Measurements from ENCODE around the gene CISTR.
"Not testable (repeated sequence)": the region's sequence is repeated elsewhere in the genome, so short reads cannot be mapped to it uniquely, and the experiment has no call there.

CISTR gene

GRCh38 chr12:53766881-53767280 lies 15.1 kb upstream of the CISTR start:
- H3K36me3 ChIP-seq (ENCODE audit: insufficient read depth, low read length): peaks cover 3% of the 10 kb centered on the region; the same call in 1 of the 2 replicates
- H3K27me3 ChIP-seq (ENCODE audit: insufficient read depth, low read length): no peaks in the 10 kb centered on the region
- H3K79me2 ChIP-seq (ENCODE audit: insufficient read depth, low read length): no peaks in the 10 kb centered on the region
- H3K4me1 ChIP-seq (ENCODE audit: insufficient read depth, low read length, severe bottlenecking): no peaks in the 10 kb centered on the region
- H2AFZ ChIP-seq (ENCODE audit: low read length): no peak overlapping the region
- no peak overlapping the region for H3K4me3 ChIP-seq (ENCODE audit: low read depth, low read length, poor library complexity, severe bottlenecking)
- TF ChIP-seq CTCF (IDR thresholded peaks at IDR 0.05; ENCODE audit: low read length): no peak
- TF ChIP-seq EZH2 (IDR thresholded peaks at IDR 0.05; ENCODE audit: borderline replicate concordance, low read length): no peak
- no peak overlapping the region for H3K4me2 ChIP-seq (ENCODE audit: low read length)
- no peaks in the 10 kb centered on the region for H3K9me3 ChIP-seq (ENCODE audit: low read length)
- H3F3A ChIP-seq (ENCODE audit: insufficient read depth, low read length): no peaks in the 10 kb centered on the region
- H4K20me1 ChIP-seq (ENCODE audit: insufficient read depth, low read length): no peaks in the 10 kb centered on the region
- H3K9me2 ChIP-seq (ENCODE audit: low read depth, low read length): no peaks in the 10 kb centered on the region
- H3K27ac ChIP-seq (ENCODE audit: low read depth, low read length, poor library complexity, severe bottlenecking): no peak overlapping the region
- H3K9ac ChIP-seq (ENCODE audit: low read length): no peak overlapping the region

- Histone ChIP-seq H3K4me3 (ENCODE audit: low read depth, low read length, poor library complexity, severe bottlenecking) (no peak overlapping the region), H3K79me2 (ENCODE audit: insufficient read depth, low read length) (no peaks in the 10 kb centered on the region), H3K4me2 (ENCODE audit: low read length) (no peak overlapping the region), H3K9me3 (ENCODE audit: low read length) (no peaks in the 10 kb centered on the region), H3K27me3 (ENCODE audit: insufficient read depth, low read length) (no peaks in the 10 kb centered on the region), H3K9me2 (ENCODE audit: low read depth, low read length) (no peaks in the 10 kb centered on the region), H4K20me1 (ENCODE audit: insufficient read depth, low read length) (no peaks in the 10 kb centered on the region), H3K4me1 (ENCODE audit: insufficient read depth, low read length, severe bottlenecking) (no peaks in the 10 kb centered on the region), H3K36me3 (ENCODE audit: insufficient read depth, low read length) (peaks cover 11% of the 10 kb centered on the region; the same call in 1 of the 2 replicates), H3K9ac (ENCODE audit: low read length) (no peak overlapping the region), H3K27ac (ENCODE audit: low read depth, low read length, poor library complexity, severe bottlenecking) (no peak overlapping the region), H3F3A (ENCODE audit: insufficient read depth, low read length) (no peaks in the 10 kb centered on the region), H2AFZ (ENCODE audit: low read length) (no peak overlapping the region)
- TF ChIP-seq EZH2 (IDR thresholded peaks at IDR 0.05; ENCODE audit: borderline replicate concordance, low read length) (no peak), CTCF (IDR thresholded peaks at IDR 0.05; ENCODE audit: low read length) (no peak)
Observed at GRCh38 chr12:53765891-53766290, 14.1 kb upstream of the CISTR start.

- no peak overlapping the region for H3K4me2 ChIP-seq (ENCODE audit: low read length)
- no peaks in the 10 kb centered on the region for H3K27me3 ChIP-seq (ENCODE audit: insufficient read depth, low read length)
- no peaks in the 10 kb centered on the region for H3K79me2 ChIP-seq (ENCODE audit: insufficient read depth, low read length)
- H3K27ac ChIP-seq (ENCODE audit: low read depth, low read length, poor library complexity, severe bottlenecking): no peak overlapping the region
- no peak overlapping the region for H3K9ac ChIP-seq (ENCODE audit: low read length)
- no peaks in the 10 kb centered on the region for H3K9me2 ChIP-seq (ENCODE audit: low read depth, low read length)
- H3F3A ChIP-seq (ENCODE audit: insufficient read depth, low read length): no peaks in the 10 kb centered on the region
- no peaks in the 10 kb centered on the region for H3K4me1 ChIP-seq (ENCODE audit: insufficient read depth, low read length, severe bottlenecking)
- no peaks in the 10 kb centered on the region for H3K9me3 ChIP-seq (ENCODE audit: low read length)
- H2AFZ ChIP-seq (ENCODE audit: low read length): no peak overlapping the region
- H3K4me3 ChIP-seq (ENCODE audit: low read depth, low read length, poor library complexity, severe bottlenecking): no peak overlapping the region
- peaks cover 11% of the 10 kb centered on the region; the same call in 1 of the 2 replicates for H3K36me3 ChIP-seq (ENCODE audit: insufficient read depth, low read length)
- TF ChIP-seq EZH2 (IDR thresholded peaks at IDR 0.05; ENCODE audit: borderline replicate concordance, low read length) (no peak), CTCF (IDR thresholded peaks at IDR 0.05; ENCODE audit: low read length) (no peak)
- H4K20me1 ChIP-seq (ENCODE audit: insufficient read depth, low read length): no peaks in the 10 kb centered on the region
Observed at GRCh38 chr12:53764615-53765014, 12.8 kb upstream of the CISTR start.

- not testable (repeated sequence) for H3K79me2 ChIP-seq (ENCODE audit: insufficient read depth, low read length); H3K9ac ChIP-seq (ENCODE audit: low read length); H3F3A ChIP-seq (ENCODE audit: insufficient read depth, low read length); H2AFZ ChIP-seq (ENCODE audit: low read length); H3K4me3 ChIP-seq (ENCODE audit: low read depth, low read length, poor library complexity, severe bottlenecking); H4K20me1 ChIP-seq (ENCODE audit: insufficient read depth, low read length); H3K9me2 ChIP-seq (ENCODE audit: low read depth, low read length); H3K27me3 ChIP-seq (ENCODE audit: insufficient read depth, low read length); H3K9me3 ChIP-seq (ENCODE audit: low read length); H3K4me2 ChIP-seq (ENCODE audit: low read length); H3K27ac ChIP-seq (ENCODE audit: low read depth, low read length, poor library complexity, severe bottlenecking)
- Histone ChIP-seq H3K4me1 (ENCODE audit: insufficient read depth, low read length, severe bottlenecking) (peaks cover 13% of the 10 kb centered on the region), H3K36me3 (ENCODE audit: insufficient read depth, low read length) (peaks cover 11% of the 10 kb centered on the region; the same call in 1 of the 2 replicates)
Observed at GRCh38 chr12:53762793-53763192, 11.0 kb upstream of the CISTR start.
